H1 (cell line): ENCODE results near the gene NECTIN1. TPM values are rescaled to one million over a fixed set of nuclear protein-coding genes. Genes with fewer than 3 reads are reported as not detected.

Experiments
- CTCF ChIA-PET: fragments of 300-600 bp; sonication (Branson Sonifier 250); formaldehyde crosslinking; loops from one replicate; lab custom pipeline; 2021; ENCODE audit not compliant: partially characterized antibody; lab: Charles Lee
- POLR2A ChIA-PET: fragments of 300-600 bp; sonication (Branson Sonifier 250); formaldehyde crosslinking; loops from one replicate; lab custom pipeline; 2021; ENCODE audit warnings: inconsistent platforms; ENCODE audit not compliant: partially characterized antibody; lab: Charles Lee
- DNase-seq, 2 experiments: peaks; one replicate each; pipeline versions ENCODE4 v3.0.0 to v3.0.0-alpha.2; 2010 to 2022; ENCODE audit warnings: low spot score in 2 of 2, low read depth in 1 of 2, mixed read lengths in 1 of 2
- FAIRE-seq: peaks from 2 replicates; lab custom pipeline; 2011; peaks lifted over from hg19 to GRCh38; lab: Jason Lieb, UNC
- H2AFZ ChIP-seq: 2 replicates; pipeline ENCODE4 v1.8.1; 2012; ENCODE audit warnings: low read length, inconsistent platforms
- H2AK5ac ChIP-seq: 2 replicates; pipeline ENCODE4 v1.6.1; 2013; ENCODE audit warnings: low read depth, low read length
- H2BK120ac ChIP-seq: replicated peaks from 2 replicates; pipeline ENCODE3; 2013; ENCODE audit warnings: low read depth, low read length, inconsistent platforms
- H2BK12ac ChIP-seq: 2 replicates; pipeline ENCODE4 v1.6.1; 2013; ENCODE audit warnings: low read depth, low read length
- H2BK15ac ChIP-seq: 2 replicates; pipeline ENCODE4 v1.6.1; 2013; ENCODE audit warnings: low read length
- H2BK20ac ChIP-seq: 2 replicates; pipeline ENCODE4 v1.6.1; 2013; ENCODE audit warnings: low read length
- H2BK5ac ChIP-seq: 2 replicates; pipeline ENCODE4 v1.6.1; 2013; ENCODE audit warnings: low read depth, low read length
- H3K14ac ChIP-seq: 2 replicates; pipeline ENCODE4 v1.6.1; 2013; ENCODE audit warnings: inconsistent platforms; ENCODE audit not compliant: insufficient read length
- H3K18ac ChIP-seq: 2 replicates; pipeline ENCODE4 v1.6.1; 2013; ENCODE audit warnings: low read length; ENCODE audit errors: extremely low read depth
- H3K23ac ChIP-seq: 2 replicates; pipeline ENCODE4 v1.6.1; 2013; ENCODE audit warnings: inconsistent platforms; ENCODE audit not compliant: insufficient read length
- H3K23me2 ChIP-seq: 2 replicates; pipeline ENCODE4 v1.6.1; 2013; ENCODE audit warnings: low read depth, low read length
- H3K27ac ChIP-seq: 2 replicates; pipeline ENCODE4 v1.6.1; 2011; ENCODE audit warnings: low read depth, low read length, inconsistent platforms
- H3K27me3 ChIP-seq, 4 experiments: replicated peaks in 1 of 4; 1 replicate in 1 of 4; 2 replicates in 3 of 4; pipeline versions ENCODE4 v1.6.1 to v1.8.1; 2011 to 2013; ENCODE audit warnings: low read length in 3 of 4, mild to moderate bottlenecking in 3 of 4, inconsistent platforms in 2 of 4, mixed read lengths in 2 of 4, moderate library complexity in 1 of 4; ENCODE audit not compliant: control insufficient read depth in 3 of 4, insufficient read depth in 3 of 4; ENCODE audit errors: extremely low read depth in 1 of 4
- H3K36me3 ChIP-seq, 4 experiments: 2 replicates each; pipeline versions ENCODE4 v1.6.1 to v1.8.1; 2011 to 2013; ENCODE audit warnings: mild to moderate bottlenecking in 4 of 4, low read length in 3 of 4, moderate library complexity in 2 of 4, control low read depth in 1 of 4, inconsistent platforms in 1 of 4; ENCODE audit not compliant: insufficient read depth in 4 of 4, control insufficient read depth in 2 of 4
- H3K4ac ChIP-seq: replicated peaks from 2 replicates; pipeline ENCODE3; 2013; ENCODE audit warnings: low read length, low read depth, mixed read lengths, inconsistent platforms; ENCODE audit not compliant: insufficient read length
- H3K4me1 ChIP-seq, 4 experiments: replicated peaks in 1 of 4; 1 replicate in 1 of 4; 2 replicates in 3 of 4; pipeline versions ENCODE4 v1.6.1 to v1.8.1; 2011 to 2013; ENCODE audit warnings: low read length in 3 of 4, inconsistent platforms in 2 of 4, mixed read lengths in 1 of 4; ENCODE audit not compliant: insufficient read depth in 4 of 4, control insufficient read depth in 3 of 4
- H3K4me2 ChIP-seq, 2 experiments: 2 replicates each; pipeline versions ENCODE4 v1.6.1 to v1.8.1; 2011 to 2013; ENCODE audit warnings: low read depth in 2 of 2, low read length in 2 of 2, control low read depth in 1 of 2, inconsistent platforms in 1 of 2, mild to moderate bottlenecking in 1 of 2; ENCODE audit not compliant: insufficient read depth in 1 of 2
- H3K4me3 ChIP-seq, 4 experiments: fragments of 200-600, 300-600 bp in 1 of 4; sonication (generic), shearing (Covaris generic), sonication (Bioruptor Twin) in 1 of 4; 2 replicates each; pipeline versions ENCODE4 v1.5.1 to v1.8.1; 2011 to 2016; ENCODE audit warnings: low read length in 4 of 4, low read depth in 3 of 4, control low read depth in 2 of 4, inconsistent platforms in 2 of 4, mild to moderate bottlenecking in 2 of 4, mixed read lengths in 1 of 4, moderate library complexity in 1 of 4; ENCODE audit not compliant: insufficient read depth in 2 of 4; ENCODE audit errors: extremely low read depth in 1 of 4
- H3K56ac ChIP-seq: replicated peaks from 2 replicates; pipeline ENCODE3; 2013; ENCODE audit warnings: low read depth, mild to moderate bottlenecking, mixed read lengths, low read length, inconsistent platforms; ENCODE audit not compliant: insufficient read length
- H3K79me1 ChIP-seq: 2 replicates; pipeline ENCODE4 v1.6.1; 2013; ENCODE audit warnings: low read depth, low read length, control low read depth
- H3K79me2 ChIP-seq, 2 experiments: 2 replicates each; pipeline versions ENCODE4 v1.6.1 to v1.8.1; 2012 to 2013; ENCODE audit warnings: low read length in 2 of 2, mild to moderate bottlenecking in 2 of 2, inconsistent platforms in 1 of 2; ENCODE audit not compliant: insufficient read depth in 2 of 2, control insufficient read depth in 1 of 2
- H3K9ac ChIP-seq, 4 experiments: replicated peaks in 1 of 4; 1 replicate in 1 of 4; 2 replicates in 3 of 4; pipeline versions ENCODE4 v1.6.1 to v1.8.1; 2011 to 2013; ENCODE audit warnings: low read depth in 3 of 4, low read length in 3 of 4, control low read depth in 2 of 4, mild to moderate bottlenecking in 2 of 4, moderate library complexity in 2 of 4, inconsistent platforms in 1 of 4; ENCODE audit errors: extremely low read depth in 1 of 4
- H3K9me3 ChIP-seq, 2 experiments: 2 replicates each; pipeline versions ENCODE4 v1.6.1 to v1.8.1; 2012 to 2013; ENCODE audit warnings: mild to moderate bottlenecking in 2 of 2, moderate library complexity in 2 of 2, control low read depth in 1 of 2, inconsistent platforms in 1 of 2, low read depth in 1 of 2, low read length in 1 of 2, mixed read lengths in 1 of 2; ENCODE audit not compliant: insufficient read depth in 2 of 2
- H4K20me1 ChIP-seq, 2 experiments: replicated peaks in 1 of 2; 2 replicates each; pipeline versions ENCODE3 to v1.8.1; 2011 to 2013; ENCODE audit warnings: inconsistent platforms in 2 of 2, low read length in 2 of 2, mild to moderate bottlenecking in 1 of 2; ENCODE audit not compliant: insufficient read depth in 2 of 2, control insufficient read depth in 1 of 2
- H4K5ac ChIP-seq: 2 replicates; pipeline ENCODE4 v1.6.1; 2013; ENCODE audit warnings: low read length, low read depth, mixed read lengths, inconsistent platforms; ENCODE audit not compliant: insufficient read length
- H4K8ac ChIP-seq: 2 replicates; pipeline ENCODE4 v1.8.0; 2013; ENCODE audit warnings: mild to moderate bottlenecking, moderate library complexity, low read length, inconsistent platforms; ENCODE audit not compliant: insufficient read depth; ENCODE audit errors: extremely low read depth
- H4K91ac ChIP-seq: replicated peaks from 2 replicates; pipeline ENCODE3; 2013; ENCODE audit warnings: low read length, mixed read lengths, inconsistent platforms; ENCODE audit not compliant: insufficient read length
- KDM1A ChIP-seq: fragments of 200-600, 300-600 bp; sonication (generic); IDR thresholded peaks from 2 replicates; pipeline ENCODE4 v1.7.1; 2016; ENCODE audit warnings: mild to moderate bottlenecking, low read length, borderline replicate concordance
- PHF8 ChIP-seq: fragments of 200-600 bp; sonication (generic); conservative IDR thresholded peaks from 2 replicates; pipeline ENCODE4 v1.7.1; 2012; ENCODE audit warnings: low read depth, mild to moderate bottlenecking, inconsistent platforms, low read length, moderate library complexity
- WGBS, 2 experiments: shearing (Covaris generic) in 1 of 2; methylation state at CpG; one replicate each; pipeline versions ENCODE4 v1.1.6 to v1.1.7; 2013 to 2015; ENCODE audit warnings: low lambda C conversion rate in 2 of 2, mixed read lengths in 2 of 2, inconsistent platforms in 1 of 2, low coverage in 1 of 2, missing lambda C conversion rate in 1 of 2; ENCODE audit not compliant: insufficient replicate concordance in 2 of 2, insufficient coverage in 1 of 2, insufficient read length in 1 of 2; ENCODE audit errors: extremely low coverage in 1 of 2, missing lambda C conversion rate in 1 of 2; 5-methylcytosine and 5-hydroxymethylcytosine counted together
- polyA plus RNA-seq, 7 experiments: library from polyadenylated mRNA; depleted of rRNA in 3 of 7; stranded (reverse) in 5 of 7; unstranded in 2 of 7; fragments of >200 nt in 5 of 7; fragments of 200-250 nt in 2 of 7; gene quantifications; 1 replicate in 5 of 7; 2 replicates in 1 of 7; 4 replicates in 1 of 7; pipeline versions ENCODE4 v1.2.1 to v1.2.3, GENCODE V29; 2011 to 2013; ENCODE audit warnings: missing spikeins in 2 of 7, mixed read lengths in 2 of 7
- total RNA-seq: library from RNA; stranded (reverse); fragmentation: NEBNext Ultra II Directional; extraction: Animal tissue kit (Norgen Biotek cat#: 25700); gene quantifications from 2 replicates; pipeline ENCODE4 v1.2.1, GENCODE V29; 2021

The NECTIN1 gene
- total and polyA plus RNA-seq, 2 of the 8 experiments (the other 6 are each of a cell fraction or from before 2014, with no cell fraction given), result 43.2 to 97.7 TPM

GRCh38 chr11:119626197-119626841, 102.7 kb downstream of the NECTIN1 start:
- Histone ChIP-seq H3K36me3 (no peaks in the 10 kb centered on the region), H3K18ac (no peak overlapping the region), H2BK20ac (no peak overlapping the region), H4K5ac (no peak overlapping the region), H4K8ac (no peak overlapping the region), H3K4me2 (no peak overlapping the region), H3K9me3 (no peaks in the 10 kb centered on the region), H4K20me1 (peaks cover 0 to 2% of the 10 kb centered on the region in 2 experiments), H2BK15ac (no peak overlapping the region), H2BK120ac (no peak overlapping the region), H3K27ac (no peak overlapping the region), H3K23ac (no peak overlapping the region), H3K14ac (no peak overlapping the region), H3K9ac (no peak overlapping the region), H4K91ac (peak overlapping the region; percentile 45), H3K79me1 (no peaks in the 10 kb centered on the region), H3K79me2 (no peaks in the 10 kb centered on the region), H3K4ac (no peak overlapping the region), H3K4me3 (no peak overlapping the region), H3K23me2 (no peaks in the 10 kb centered on the region), H3K27me3 (no peaks in the 10 kb centered on the region; a peak in 2 of 7 replicates), H3K4me1 (peaks cover 5 to 30% (median 17%) of the 10 kb centered on the region in 4 experiments), H2AFZ (no peak overlapping the region), H3K56ac (no peak overlapping the region), H2AK5ac (no peak overlapping the region), H2BK12ac (0 out of 2 replicates have a peak overlapping the region, but pooled peaks have one; percentile 27), H2BK5ac (peak overlapping the region; percentile 63; the same call in 1 of the 2 replicates)
- no peak for TF ChIP-seq PHF8
- TF ChIP-seq KDM1A, result peak; percentile 82
- ChIA-PET POLR2A (interaction anchor here (0.8 to 1.6 kb wide), 2 partner anchors 12 to 97 kb away, joined by 3 to 5 read pairs; no protein-coding TSS in a partner anchor), CTCF (interaction anchor here (0.5 to 14.8 kb wide), 12 partner anchors 14 to 481 kb away, joined by 3 to 245 read pairs (median 10); partner anchors contain the start of gene NECTIN1)
- FAIRE-seq (no peak), DNase-seq (no peak)
- 72% methylated on average over 7 of the region's 7 CpGs; no CpG with 5 or more reads in 1 of the 2 experiments for WGBS, 2 experiments
